HG03039 (cell line): ENCODE data around the gene CFB.
A peak's percentile ranks its signal among the peaks of the same experiment; 100 is the strongest.

Experiments
- ATAC-seq: cut with Tn5 transposase; IDR thresholded peaks from one replicate; pipeline ENCODE4 v1.9.1; 2021; ENCODE audit warnings: mild to moderate bottlenecking, moderate library complexity; ENCODE audit not compliant: unreplicated experiment

The CFB gene

DNA sequence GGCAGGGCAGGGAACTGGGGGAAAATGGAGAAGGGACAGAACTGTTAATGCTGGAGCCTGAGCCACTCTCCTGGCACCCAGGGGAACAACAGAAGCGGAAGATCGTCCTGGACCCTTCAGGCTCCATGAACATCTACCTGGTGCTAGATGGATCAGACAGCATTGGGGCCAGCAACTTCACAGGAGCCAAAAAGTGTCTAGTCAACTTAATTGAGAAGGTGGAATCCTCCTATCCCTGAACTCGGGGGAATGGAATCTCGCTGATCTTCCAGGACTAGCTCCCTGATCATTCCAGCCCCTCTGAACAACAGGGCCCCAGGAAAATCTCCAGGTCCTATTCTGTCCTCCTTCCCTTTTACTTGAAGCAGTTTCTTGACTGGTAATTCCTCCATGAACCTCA, 2.0 kb downstream of the CFB start:
- ATAC-seq, result no peak

DNA sequence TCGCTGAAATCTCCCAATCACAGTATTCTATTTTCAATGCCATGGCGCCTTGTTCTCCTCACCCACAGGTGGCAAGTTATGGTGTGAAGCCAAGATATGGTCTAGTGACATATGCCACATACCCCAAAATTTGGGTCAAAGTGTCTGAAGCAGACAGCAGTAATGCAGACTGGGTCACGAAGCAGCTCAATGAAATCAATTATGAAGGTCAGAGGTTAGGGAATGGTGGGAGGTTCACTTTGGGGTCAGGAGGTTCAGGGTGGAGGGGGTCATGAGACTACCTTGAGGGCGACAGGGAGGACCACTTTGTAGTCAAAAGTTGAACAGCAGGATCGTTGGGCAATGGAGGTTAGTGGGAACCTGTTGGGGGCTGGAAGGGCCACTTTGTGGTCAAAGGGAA, 2.4 kb downstream of the CFB start:
- ATAC-seq, result no peak

DNA sequence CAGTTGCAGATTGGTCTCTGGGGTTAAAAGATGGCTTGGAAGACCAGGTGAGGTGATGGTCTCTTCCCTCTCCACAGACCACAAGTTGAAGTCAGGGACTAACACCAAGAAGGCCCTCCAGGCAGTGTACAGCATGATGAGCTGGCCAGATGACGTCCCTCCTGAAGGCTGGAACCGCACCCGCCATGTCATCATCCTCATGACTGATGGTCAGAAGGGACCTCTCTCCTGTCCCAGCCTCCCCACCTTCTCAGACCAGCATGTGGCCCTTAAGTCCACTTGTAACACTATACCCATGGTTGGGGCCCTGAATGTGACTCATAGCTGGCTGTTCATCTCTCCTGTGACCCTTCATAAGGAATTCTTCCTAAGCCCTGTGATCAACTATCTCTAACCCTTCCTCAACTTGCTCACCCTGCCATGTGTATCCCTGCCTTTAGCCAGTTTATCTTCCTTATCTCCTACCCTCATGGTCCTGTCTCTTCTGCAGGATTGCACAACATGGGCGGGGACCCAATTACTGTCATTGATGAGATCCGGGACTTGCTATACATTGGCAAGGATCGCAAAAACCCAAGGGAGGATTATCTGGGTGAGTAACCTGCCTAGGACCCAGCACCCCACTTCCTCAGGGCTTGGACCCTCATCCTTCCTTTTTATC, 3.0 kb downstream of the CFB start:
- ATAC-seq, result no peak

DNA sequence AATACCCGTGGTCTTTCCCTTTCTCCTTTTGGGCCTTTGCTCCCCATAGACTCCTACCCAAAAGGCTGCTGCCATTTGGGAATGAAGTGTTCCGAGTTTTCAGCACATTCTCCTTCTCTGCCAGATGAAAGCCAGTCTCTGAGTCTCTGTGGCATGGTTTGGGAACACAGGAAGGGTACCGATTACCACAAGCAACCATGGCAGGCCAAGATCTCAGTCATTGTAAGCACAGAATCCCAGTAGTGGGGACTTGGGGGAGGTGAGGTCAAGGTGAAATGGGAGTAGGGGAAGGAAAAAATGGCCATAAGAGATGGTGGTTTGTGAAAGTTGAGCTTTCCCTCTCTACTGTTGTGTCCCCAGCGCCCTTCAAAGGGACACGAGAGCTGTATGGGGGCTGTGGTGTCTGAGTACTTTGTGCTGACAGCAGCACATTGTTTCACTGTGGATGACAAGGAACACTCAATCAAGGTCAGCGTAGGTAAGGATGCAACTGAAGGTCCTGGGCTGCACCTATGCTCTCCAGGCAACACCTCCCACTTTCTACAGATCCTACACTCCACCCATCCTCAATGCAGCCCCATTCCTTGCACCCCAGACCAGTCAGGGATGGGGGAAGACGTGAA, 4.1 kb downstream of the CFB start:
- no peak for ATAC-seq

DNA sequence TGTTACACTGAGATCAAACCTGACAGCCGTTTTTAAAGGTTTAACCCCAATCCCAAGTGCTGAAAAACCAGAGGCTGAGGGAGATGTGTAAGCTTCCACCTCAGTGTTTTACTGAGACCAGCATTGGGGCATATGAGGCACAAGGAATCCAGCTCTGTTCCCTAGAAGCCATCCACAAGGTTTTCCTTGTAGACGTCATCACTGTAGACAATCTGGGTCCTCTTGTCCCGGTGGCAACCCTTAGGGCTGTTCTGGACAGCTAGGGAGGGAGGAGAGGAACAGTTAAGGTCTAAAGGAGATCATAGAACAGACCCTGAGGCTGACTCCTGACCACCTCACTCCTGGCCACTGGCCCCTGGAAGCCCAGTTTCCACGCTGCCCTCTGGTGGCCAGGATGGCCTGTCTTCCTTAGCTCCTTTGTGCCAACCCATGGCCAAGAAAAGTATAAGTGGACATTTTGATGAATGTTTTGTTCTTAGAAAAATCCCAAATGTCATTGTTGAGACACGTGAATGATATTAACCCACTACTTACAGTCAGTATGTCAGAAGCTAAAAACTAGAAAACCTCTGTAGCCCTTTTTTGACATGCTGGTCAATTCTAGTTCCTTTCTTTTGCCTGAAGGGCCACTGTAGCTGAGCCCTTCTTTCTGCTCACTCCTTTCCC, 6.4 kb downstream of the CFB start:
- ATAC-seq, result no peak

DNA sequence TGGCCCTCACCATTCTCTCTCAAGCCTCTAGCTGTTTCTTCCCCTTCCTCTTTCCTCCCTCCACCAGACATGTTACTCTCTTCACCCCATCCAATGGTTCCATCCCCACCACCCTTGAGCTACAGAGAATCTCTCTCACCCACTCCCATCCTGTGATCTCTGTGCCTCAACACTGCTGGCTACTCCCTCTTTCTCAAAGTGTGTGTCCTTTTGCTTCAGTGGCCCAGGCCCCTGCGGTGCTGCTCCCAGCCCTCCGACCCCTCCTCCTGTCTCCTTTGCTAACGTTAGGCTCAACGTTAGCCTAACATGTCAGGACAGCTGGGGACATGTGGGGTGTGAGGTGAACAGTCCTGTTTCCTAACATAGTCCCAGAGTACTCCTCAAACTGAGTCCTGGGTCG, 7.0 kb downstream of the CFB start:
- ATAC-seq, result no peak

DNA sequence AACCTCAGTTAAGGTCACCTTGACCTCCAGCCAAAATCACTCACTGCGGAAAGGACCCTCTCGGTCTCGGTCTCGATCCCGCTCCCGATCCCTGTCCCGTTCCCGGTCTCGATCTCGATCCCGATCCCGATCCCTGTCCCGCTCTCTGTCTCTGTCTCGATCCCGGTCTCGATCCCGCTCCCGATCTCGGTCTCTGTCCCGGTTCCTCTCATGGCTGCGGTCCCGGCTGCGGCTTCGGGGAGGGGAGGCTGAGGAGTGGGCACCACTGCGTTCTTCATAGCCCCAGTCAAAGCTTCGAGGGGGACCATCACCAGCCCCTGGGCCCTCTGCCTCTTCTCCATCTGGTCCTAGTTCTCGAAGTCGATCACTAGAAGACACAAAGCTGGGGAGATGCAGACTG, 8.6 kb downstream of the CFB start:
- ATAC-seq, result no peak

DNA sequence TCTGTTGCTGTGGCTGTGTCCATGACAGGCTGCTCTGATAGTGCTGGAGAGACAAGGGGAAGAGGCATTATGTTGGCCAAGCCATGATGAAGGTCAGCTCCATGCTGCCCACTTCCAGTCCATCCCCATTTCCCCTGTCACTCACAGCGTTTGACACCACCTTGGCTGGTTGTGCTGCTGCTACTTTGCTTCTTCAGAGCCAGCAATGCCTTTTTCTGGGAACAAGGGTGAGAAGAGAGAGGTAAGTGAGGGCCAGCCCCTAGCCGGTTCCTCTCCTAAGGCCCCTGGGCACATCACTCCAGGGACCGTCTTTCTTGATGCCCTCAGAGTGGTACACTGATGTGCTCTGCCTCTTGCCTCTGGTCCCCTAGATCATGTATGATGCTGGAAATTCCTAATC, 10.9 kb downstream of the CFB start:
- no peak for ATAC-seq

DNA sequence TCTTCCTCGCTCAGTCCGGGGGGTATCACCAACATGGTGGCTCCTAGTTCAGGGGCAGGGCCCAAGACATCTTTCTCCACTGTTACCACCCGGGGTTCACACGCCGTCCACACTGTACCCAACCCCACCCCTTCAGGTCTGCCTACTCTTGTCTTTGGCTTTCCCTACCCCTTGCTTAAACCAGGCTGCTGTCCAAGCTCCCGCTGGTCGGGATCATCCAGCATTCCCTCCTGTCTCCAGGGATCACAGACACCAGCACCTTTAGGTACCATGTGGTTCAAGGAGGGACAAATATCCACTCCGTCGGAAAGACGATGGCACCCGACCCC, 12.5 kb downstream of the CFB start:
- peak; percentile 1 for ATAC-seq

DNA sequence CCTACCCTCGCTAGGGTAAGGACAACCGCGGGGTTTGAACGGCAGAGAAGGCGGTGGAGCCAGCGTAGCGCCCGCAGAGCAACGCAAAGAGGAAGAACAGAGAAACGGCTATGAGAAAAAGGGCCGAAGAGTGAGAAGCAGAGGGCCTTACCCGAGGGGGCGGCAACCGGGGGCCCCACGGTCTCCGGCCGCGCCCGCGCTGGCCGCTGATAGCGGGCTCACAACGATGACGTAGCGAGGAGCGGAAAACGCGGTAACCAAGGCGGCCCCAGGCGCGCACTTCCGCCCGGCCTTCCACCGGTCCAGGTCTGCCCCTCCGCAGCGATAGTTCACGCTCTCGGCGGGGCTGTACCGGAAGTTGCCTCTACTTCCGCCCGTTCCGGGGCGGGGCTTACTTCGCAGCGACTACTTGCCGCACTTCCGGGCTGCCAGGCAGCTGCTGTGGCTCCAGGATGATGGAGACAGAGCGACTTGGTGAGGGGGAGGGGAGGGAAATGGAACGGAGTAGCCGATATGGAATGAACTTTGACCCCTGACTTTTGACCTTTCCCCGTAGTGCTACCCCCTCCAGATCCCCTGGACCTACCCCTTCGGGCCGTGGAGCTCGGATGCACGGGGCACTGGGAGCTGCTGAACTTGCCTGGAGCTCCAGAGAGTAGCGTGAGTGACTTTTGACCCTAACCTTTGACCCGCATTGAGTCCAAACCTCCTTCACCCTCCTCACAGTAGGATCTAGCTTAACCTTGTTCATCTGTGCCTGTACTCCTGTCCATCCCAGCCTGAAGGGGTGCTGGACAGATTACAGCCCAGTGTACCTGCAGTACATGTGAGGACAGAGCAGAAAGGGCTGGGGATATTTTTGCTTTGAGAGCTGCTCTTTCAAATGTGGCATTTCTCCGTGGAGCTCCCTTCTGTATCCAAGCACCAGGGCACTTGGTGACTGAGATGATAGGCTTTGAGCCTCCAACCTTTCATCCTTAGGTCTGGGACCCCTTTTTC, 13.1 kb downstream of the CFB start, which contains the start of the genes NELFE and SKIC2:
Gene NELFE, minus strand, starts transcription at position 231 of the 999 bp plus-strand sequence. CDS start 525 bp downstream, outside the sequence.
Gene SKIC2, plus strand, starts transcription at position 435 of the 999 bp plus-strand sequence. Its CDS starts 18 bp downstream, at position 453.
- peak; percentile 88 for ATAC-seq

DNA sequence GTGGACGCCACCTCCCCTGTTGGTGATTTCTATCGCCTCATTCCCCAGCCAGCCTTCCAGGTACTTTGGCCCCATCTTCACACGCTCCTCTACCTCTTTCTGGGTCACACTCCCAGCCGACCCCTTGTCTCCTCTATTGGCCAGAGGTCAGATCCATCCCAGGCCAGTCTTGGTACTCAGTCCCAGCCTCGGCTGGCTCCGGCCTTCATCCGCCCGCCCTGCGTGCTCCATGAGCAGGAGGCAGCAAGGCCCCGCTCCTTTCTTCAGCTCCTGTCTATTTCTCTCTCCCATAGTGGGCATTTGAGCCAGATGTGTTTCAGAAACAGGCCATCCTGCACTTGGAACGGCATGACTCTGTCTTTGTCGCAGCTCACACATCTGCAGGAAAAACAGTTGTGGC, 15.7 kb downstream of the CFB start:
- ATAC-seq, result no peak

DNA sequence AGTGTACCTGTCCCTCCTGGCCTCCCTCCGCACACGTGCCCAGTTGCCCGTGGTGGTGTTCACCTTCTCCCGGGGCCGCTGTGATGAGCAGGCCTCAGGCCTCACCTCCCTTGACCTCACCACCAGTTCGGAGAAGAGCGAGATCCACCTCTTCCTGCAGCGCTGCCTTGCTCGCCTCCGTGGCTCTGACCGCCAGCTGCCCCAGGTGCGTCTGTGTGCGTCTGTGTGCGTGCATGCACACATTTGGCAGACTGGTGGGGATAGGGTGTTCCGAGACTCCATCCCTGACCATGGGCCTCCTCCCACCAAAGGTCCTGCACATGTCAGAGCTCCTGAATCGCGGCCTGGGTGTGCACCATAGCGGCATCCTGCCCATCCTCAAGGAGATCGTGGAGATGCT, 18.0 kb downstream of the CFB start:
- ATAC-seq, result no peak

DNA sequence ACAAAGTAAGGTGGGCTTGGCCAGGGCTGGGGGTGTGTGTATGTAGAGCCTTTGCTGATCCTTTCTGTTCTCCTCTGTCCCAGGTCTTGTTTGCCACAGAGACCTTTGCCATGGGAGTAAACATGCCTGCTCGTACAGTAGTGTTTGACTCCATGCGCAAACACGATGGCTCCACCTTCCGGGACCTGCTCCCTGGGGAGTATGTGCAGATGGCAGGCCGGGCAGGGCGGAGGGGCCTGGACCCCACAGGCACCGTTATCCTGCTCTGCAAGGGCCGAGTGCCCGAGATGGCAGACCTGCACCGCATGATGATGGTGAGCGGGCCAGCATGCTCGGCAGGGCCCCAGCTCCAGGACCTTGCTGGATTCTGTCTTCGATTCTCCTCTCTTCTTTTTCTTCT, 19.8 kb downstream of the CFB start:
- ATAC-seq, result no peak

DNA sequence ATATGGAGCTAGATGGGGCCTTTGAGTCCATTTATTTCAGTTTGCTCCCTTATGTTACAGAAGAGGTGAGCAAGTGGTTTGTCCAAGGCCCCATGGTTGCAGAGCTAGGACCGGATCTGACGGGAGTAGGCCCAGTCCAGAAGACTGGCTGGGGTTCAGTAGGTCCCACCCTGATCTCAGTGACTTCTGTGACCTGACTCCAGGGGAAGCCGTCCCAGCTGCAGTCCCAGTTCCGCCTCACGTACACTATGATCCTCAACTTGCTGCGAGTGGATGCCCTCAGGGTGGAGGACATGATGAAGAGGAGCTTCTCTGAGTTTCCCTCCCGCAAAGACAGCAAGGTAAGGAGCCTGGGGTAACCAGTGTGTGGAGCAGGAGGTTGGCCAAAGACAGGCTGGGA, 20.6 kb downstream of the CFB start:
- no peak for ATAC-seq

DNA sequence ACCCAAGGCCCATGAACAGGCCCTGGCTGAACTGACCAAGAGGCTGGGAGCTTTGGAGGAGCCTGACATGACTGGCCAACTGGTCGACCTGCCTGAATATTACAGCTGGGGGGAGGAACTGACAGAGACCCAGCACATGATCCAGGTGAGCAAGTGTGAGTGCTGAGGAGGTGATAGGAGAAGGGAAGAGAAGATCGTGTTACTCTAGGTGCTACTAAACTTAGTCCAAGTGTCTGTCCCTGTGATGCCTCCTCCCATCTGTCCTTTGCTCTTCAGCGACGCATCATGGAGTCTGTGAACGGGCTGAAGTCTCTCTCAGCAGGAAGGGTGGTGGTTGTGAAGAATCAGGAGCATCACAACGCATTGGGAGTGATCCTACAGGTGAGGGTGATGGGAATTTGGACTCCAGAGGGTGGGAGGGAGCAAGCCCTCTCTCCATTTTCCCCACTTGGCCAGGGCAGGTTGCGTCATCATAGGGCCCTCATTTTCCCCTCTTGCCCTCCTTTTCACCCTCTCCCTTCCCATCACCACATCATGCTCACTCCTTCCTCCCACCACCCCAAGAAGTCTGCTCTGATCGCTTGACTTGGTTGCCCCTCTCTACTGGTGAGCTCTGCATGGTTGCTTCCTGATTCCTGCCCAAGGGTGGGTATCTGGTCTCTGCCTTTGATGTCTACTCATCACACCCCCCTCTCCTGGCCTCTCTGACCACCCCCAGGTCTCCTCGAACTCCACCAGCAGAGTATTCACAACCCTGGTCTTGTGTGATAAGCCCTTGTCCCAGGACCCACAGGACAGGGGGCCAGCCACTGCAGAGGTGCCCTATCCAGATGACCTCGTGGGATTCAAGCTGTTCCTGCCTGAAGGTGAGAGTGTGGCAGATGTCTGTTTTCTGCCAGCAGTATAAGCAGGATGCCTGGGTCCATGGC, 21.4 kb downstream of the CFB start:
- ATAC-seq, result no peak

DNA sequence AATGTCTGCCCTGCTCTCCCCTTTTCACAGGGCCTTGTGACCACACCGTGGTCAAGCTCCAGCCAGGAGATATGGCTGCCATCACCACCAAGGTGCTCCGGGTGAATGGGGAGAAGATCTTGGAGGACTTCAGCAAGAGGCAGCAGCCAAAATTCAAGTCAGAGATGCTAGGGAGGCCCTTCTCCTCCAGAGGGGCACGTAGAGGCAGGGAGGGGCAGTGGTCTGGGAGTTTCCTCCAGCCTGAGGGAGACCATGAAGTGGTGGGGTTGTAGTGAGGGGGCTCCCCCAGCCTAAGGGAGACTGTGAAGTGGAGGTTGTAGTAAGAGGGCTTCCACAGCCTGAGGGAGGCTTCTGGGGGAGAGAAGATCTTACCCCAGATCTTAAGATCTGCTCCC, 22.0 kb downstream of the CFB start:
- ATAC-seq, result no peak

DNA sequence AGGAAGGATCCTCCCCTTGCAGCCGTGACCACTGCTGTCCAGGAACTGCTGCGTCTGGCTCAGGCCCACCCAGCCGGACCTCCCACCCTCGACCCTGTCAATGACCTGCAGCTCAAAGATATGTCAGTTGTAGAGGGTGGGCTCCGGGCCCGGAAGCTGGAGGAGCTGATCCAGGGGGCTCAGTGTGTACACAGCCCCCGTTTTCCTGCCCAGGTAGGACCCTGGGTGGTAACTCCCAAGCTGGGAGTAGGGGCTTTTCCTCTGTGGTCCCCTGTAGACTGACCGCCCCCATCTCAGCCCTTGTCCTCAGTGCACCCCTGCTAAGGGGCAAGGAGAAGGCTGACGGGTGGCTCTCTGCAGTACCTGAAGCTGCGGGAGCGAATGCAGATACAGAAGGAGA, 22.4 kb downstream of the CFB start:
- ATAC-seq, result no peak

DNA sequence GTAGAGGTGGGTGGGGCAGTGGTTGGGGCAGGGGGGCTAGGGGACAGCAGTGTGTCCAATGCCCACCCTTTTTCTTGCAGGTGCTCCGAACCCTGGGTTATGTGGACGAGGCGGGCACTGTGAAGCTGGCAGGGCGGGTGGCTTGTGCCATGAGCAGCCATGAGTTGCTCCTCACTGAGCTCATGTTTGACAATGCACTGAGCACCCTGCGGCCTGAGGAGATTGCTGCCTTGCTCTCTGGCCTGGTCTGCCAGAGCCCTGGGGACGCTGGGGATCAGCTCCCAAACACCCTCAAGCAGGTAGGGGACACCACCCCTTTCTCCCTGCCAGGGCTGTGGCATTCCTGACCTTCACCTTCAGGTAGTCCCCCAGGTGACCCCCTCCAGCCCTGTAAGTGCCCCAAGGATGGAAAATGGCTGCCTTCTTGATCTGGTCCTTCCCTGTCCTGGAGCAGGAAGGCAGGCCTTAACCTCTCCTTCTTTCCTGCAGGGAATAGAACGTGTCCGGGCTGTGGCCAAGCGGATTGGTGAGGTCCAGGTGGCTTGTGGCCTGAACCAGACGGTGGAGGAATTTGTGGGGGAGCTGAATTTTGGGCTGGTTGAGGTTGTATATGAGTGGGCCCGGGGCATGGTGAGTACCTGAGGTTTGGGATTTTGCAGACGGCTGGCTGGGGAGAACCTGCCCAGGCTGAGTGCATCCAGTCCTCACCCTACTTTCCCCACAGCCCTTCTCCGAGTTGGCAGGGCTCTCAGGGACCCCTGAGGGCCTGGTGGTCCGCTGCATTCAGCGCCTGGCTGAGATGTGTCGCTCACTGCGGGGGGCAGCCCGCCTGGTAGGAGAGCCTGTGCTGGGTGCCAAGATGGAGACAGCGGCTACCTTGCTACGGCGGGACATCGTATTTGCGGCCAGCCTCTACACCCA, 23.2 kb downstream of the CFB start:
- ATAC-seq, result no peak
